HFFc6 (cell line): Measurements from ENCODE around the gene POMZP3. TPM values are rescaled to one million over a fixed set of nuclear protein-coding genes. Genes with fewer than 3 reads are reported as not detected.

Experiments used
- total RNA-seq, 6 experiments: library from RNA; stranded (reverse); fragmentation: NEBNext Ultra II Directional; extraction: Animal tissue kit (Norgen Biotek cat#: 25700); gene quantifications; 2 replicates in 1 of 6; 3 replicates in 5 of 6; pipeline ENCODE4 v1.2.3, GENCODE V29; 2021

Gene POMZP3
- total RNA-seq, 6 experiments from 2014 or later: 31.0 to 42.9 (median 37.1) TPM

Other genes with a start within 250 kb of the POMZP3 start
- 1 to 10 TPM in 1 of 6 experiments, under 1 TPM in 5; 0.23 to 1.1 (median 0.51) TPM for gene SSC4D, start 217.6 kb downstream of the POMZP3 start, total RNA-seq
- 10 to 100 TPM; 17.5 to 30.4 (median 25.6) TPM for gene ZP3, start 202.3 kb downstream of the POMZP3 start, total RNA-seq
- 10 to 100 TPM; 11.1 to 15.6 (median 12.9) TPM for gene DTX2, start 165.6 kb downstream of the POMZP3 start, total RNA-seq
- gene UPK3B, start 116.7 kb downstream of the POMZP3 start, total RNA-seq: under 1 TPM in 1 of 6 experiments, not detected in 5; 0.41 TPM
- under 1 TPM in 1 of 6 experiments, not detected in 5; 0.07 TPM for gene SPDYE16, start 84.0 kb downstream of the POMZP3 start, total RNA-seq